Fibroblast of villous mesenchyme (primary cell): Measurements from ENCODE around the gene THSD4. TPM values are rescaled to one million over a fixed set of nuclear protein-coding genes. Genes with fewer than 3 reads are reported as not detected.
A peak's percentile ranks its signal among the peaks of the same experiment; 100 is the strongest.

ENCODE experiments used
- DNase-seq: peaks from one replicate; pipeline ENCODE4 v3.0.0-alpha.2; 2010; ENCODE audit warnings: low read depth
- H3K4me3 ChIP-seq: 2 replicates; pipeline ENCODE4 v1.5.1; 2011; ENCODE audit warnings: low read depth, mild to moderate bottlenecking, low read length
- CTCF ChIP-seq: IDR thresholded peaks from 2 replicates; pipeline ENCODE4 v1.5.1; 2012; ENCODE audit warnings: low read depth, mild to moderate bottlenecking, low read length; ENCODE audit not compliant: insufficient read depth
- total RNA-seq: library from RNA; depleted of rRNA; stranded (reverse); fragments of >200 nt; gene quantifications from 2 replicates; pipeline ENCODE4 v1.2.3, GENCODE V29; 2012

THSD4 gene
- total RNA-seq, 1 donor: 76.4 TPM

GRCh38 chr15:71440489-71441110, 325.3 kb downstream of the THSD4 start:
- peak; percentile 57 for TF ChIP-seq CTCF
- peak; percentile 78 for DNase-seq
- no peak overlapping the region for H3K4me3 ChIP-seq

GRCh38 chr15:71443538-71443937, 328.3 kb downstream of the THSD4 start:
- peak; percentile 88 for TF ChIP-seq CTCF
- H3K4me3 ChIP-seq: no peak overlapping the region
- peak; percentile 67 for DNase-seq

- no peak for DNase-seq
- no peak overlapping the region for H3K4me3 ChIP-seq
- no peak for TF ChIP-seq CTCF
Measured at GRCh38 chr15:71444032-71444810, 328.9 kb downstream of the THSD4 start.

- H3K4me3 ChIP-seq: no peak overlapping the region
- no peak for TF ChIP-seq CTCF
- peak; percentile 39 for DNase-seq
Measured at GRCh38 chr15:71444866-71445590, 329.8 kb downstream of the THSD4 start.

- TF ChIP-seq CTCF: peak; percentile 8
- DNase-seq: peak; percentile 26
- no peak overlapping the region for H3K4me3 ChIP-seq
Measured at GRCh38 chr15:71447328-71448250, 332.3 kb downstream of the THSD4 start.

GRCh38 chr15:71448688-71449114, 333.4 kb downstream of the THSD4 start:
- no peak overlapping the region for H3K4me3 ChIP-seq
- DNase-seq: peak; percentile 80
- peak; percentile 95 for TF ChIP-seq CTCF
